Tibial artery (tissue), 4 donors: ENCODE data around the gene SLC16A3.

Experiments used
- DNase-seq, 2 donors: peaks; one replicate each; pipeline ENCODE4 v3.0.0-alpha.2; 2019
- H3K27ac ChIP-seq, 2 donors: fragments of 200-600 bp; sonication (generic) in 1 of 2; 1 replicate in 1 of 2; 2 replicates in 1 of 2; pipeline ENCODE4 v1.5.1; 2018 to 2019; ENCODE audit warnings: mild to moderate bottlenecking in 1 of 2
- H3K27me3 ChIP-seq, 2 donors: fragments of 200-600 bp; sonication (generic) in 1 of 2; one replicate each; pipeline versions ENCODE4 v1.5.1 to v1.6.0; 2016 to 2019
- H3K36me3 ChIP-seq, 3 donors: fragments of 200-600 bp; sonication (generic) in 2 of 3; one replicate each; pipeline ENCODE4 v1.5.1; 2016 to 2019; ENCODE audit warnings: mild to moderate bottlenecking in 2 of 3
- H3K4me1 ChIP-seq, 4 donors: fragments of 200-600 bp; sonication (generic) in 2 of 4; 1 replicate in 3 of 4; 2 replicates in 1 of 4; pipeline ENCODE4 v1.5.1; 2016 to 2019
- H3K4me3 ChIP-seq, 2 donors: fragments of 200-600 bp; sonication (generic) in 1 of 2; 1 replicate in 1 of 2; 2 replicates in 1 of 2; pipeline ENCODE4 v1.5.1; 2018 to 2019; ENCODE audit warnings: mild to moderate bottlenecking in 2 of 2
- H3K9me3 ChIP-seq, 3 donors: fragments of 200-600 bp; sonication (generic) in 1 of 3; one replicate each; pipeline ENCODE4 v1.5.1; 2016 to 2019
- CTCF ChIP-seq, 2 experiments: fragments of 200-600 bp in 1 of 2; fragments of 450-650 bp in 1 of 2; IDR thresholded peaks; one replicate each; pipeline ENCODE4 v1.5.1; 2017 to 2019; ENCODE audit warnings: antibody characterized with exemption in 2 of 2, mild to moderate bottlenecking in 1 of 2, moderate library complexity in 1 of 2
- intact Hi-C: fragments of 100-400 bp; cut with DNase I; formaldehyde crosslinking; loops from one replicate; pipeline ENCODE4 v1.15.0; 2023; ENCODE audit warnings: low total_unique reads

SLC16A3 gene

GRCh38 chr17:82229698-82230608 lies 1.1 kb downstream of the SLC16A3 start:
- Histone ChIP-seq H3K4me1 (peaks cover 0 to 53% (median 42%) of the 10 kb centered on the region in 4 donors), H3K4me3 (peak overlapping the region; percentile 56 to 58), H3K36me3 (no peaks in the 10 kb centered on the region), H3K27ac (peak overlapping the region; percentile 82 to 92), H3K27me3 (peaks cover 0 to 33% of the 10 kb centered on the region in 2 donors), H3K9me3 (no peaks in the 10 kb centered on the region)
- intact Hi-C loops, result no loop called here
- DNase-seq, result peak in 1 of 2 donors; percentile 70
- TF ChIP-seq CTCF (IDR thresholded peaks at IDR 0.05), result no peak

- Histone ChIP-seq H3K36me3 (no peaks in the 10 kb centered on the region), H3K4me1 (peaks cover 0 to 54% (median 46%) of the 10 kb centered on the region in 4 donors), H3K27me3 (peaks cover 0 to 29% of the 10 kb centered on the region in 2 donors), H3K27ac (peak overlapping the region; percentile 82 to 92), H3K4me3 (peak overlapping the region; percentile 56 to 58), H3K9me3 (no peaks in the 10 kb centered on the region)
- intact Hi-C loops, result no loop called here
- peak; percentile 58 to 72 for TF ChIP-seq CTCF (IDR thresholded peaks at IDR 0.05)
- peak; percentile 78 to 94 for DNase-seq
Observed at GRCh38 chr17:82230609-82231311, 1.9 kb downstream of the SLC16A3 start.

GRCh38 chr17:82231312-82231561 lies 2.4 kb downstream of the SLC16A3 start:
- TF ChIP-seq CTCF (IDR thresholded peaks at IDR 0.05), result no peak
- H3K4me1 ChIP-seq, result peaks cover 0 to 59% (median 50%) of the 10 kb centered on the region in 4 donors
- H3K9me3 ChIP-seq, result no peaks in the 10 kb centered on the region
- H3K27ac ChIP-seq, result peak overlapping the region; percentile 82 to 92
- no peak for DNase-seq
- H3K36me3 ChIP-seq, result no peaks in the 10 kb centered on the region
- peaks cover 0 to 24% of the 10 kb centered on the region in 2 donors for H3K27me3 ChIP-seq
- peak overlapping the region; percentile 56 to 58 for H3K4me3 ChIP-seq
- intact Hi-C loops, result no loop called here

- Histone ChIP-seq H3K27ac (peak overlapping the region; percentile 82 to 92), H3K9me3 (no peaks in the 10 kb centered on the region), H3K27me3 (peaks cover 0 to 19% of the 10 kb centered on the region in 2 donors), H3K4me1 (peaks cover 0 to 64% (median 55%) of the 10 kb centered on the region in 4 donors), H3K36me3 (peaks cover 0 to 2% (median 0%) of the 10 kb centered on the region in 3 donors), H3K4me3 (peak overlapping the region; percentile 56 to 58)
- peak; percentile 85 to 89 for DNase-seq
- intact Hi-C loops, result no loop called here
- no peak for TF ChIP-seq CTCF (IDR thresholded peaks at IDR 0.05)
Observed at GRCh38 chr17:82231562-82232321, 2.9 kb downstream of the SLC16A3 start.

- Histone ChIP-seq H3K4me3 (peak overlapping the region; percentile 56 to 58), H3K9me3 (no peaks in the 10 kb centered on the region), H3K27me3 (peaks cover 0 to 13% of the 10 kb centered on the region in 2 donors), H3K36me3 (peaks cover 0 to 8% (median 0%) of the 10 kb centered on the region in 3 donors), H3K27ac (peak overlapping the region; percentile 82 to 92), H3K4me1 (peaks cover 0 to 70% (median 59%) of the 10 kb centered on the region in 4 donors)
- no peak for TF ChIP-seq CTCF (IDR thresholded peaks at IDR 0.05)
- DNase-seq, result no peak
- intact Hi-C loops, result no loop called here
Observed at GRCh38 chr17:82232322-82232820, 3.5 kb downstream of the SLC16A3 start.
